Thoracic aorta (tissue), 2 donors: ENCODE data around the gene UBL4A. TPM values are rescaled to one million over a fixed set of nuclear protein-coding genes. Genes with fewer than 3 reads are reported as not detected.

Experiments
- ATAC-seq: fragments of 150-250 bp; one replicate; pipeline ENCODE4 v1.8.0; 2017; ENCODE audit warnings: low read depth; ENCODE audit not compliant: insufficient number of reproducible peaks, low FRiP score
- DNase-seq: peaks from one replicate; pipeline ENCODE4 v3.0.0-alpha.2; 2020; ENCODE audit warnings: low spot score
- H3K27ac ChIP-seq, 2 donors: fragments of 200-600 bp; sonication (generic); 1 replicate in 1 of 2; 2 replicates in 1 of 2; pipeline ENCODE4 v1.5.1; 2016; ENCODE audit warnings: mild to moderate bottlenecking in 2 of 2, moderate library complexity in 2 of 2
- H3K27me3 ChIP-seq: fragments of 200-600 bp; sonication (generic); replicated peaks from 2 replicates; pipeline ENCODE4 v1.6.0; 2016; ENCODE audit warnings: mild to moderate bottlenecking; ENCODE audit not compliant: insufficient read depth
- H3K36me3 ChIP-seq: fragments of 200-600 bp; sonication (generic); one replicate; pipeline ENCODE4 v1.5.1; 2016
- H3K4me1 ChIP-seq, 2 donors: fragments of 200-600 bp; sonication (generic); 1 replicate in 1 of 2; 2 replicates in 1 of 2; pipeline versions ENCODE4 v1.5.1 to v1.6.0; 2016; ENCODE audit warnings: low read depth in 2 of 2, mild to moderate bottlenecking in 1 of 2; ENCODE audit not compliant: control insufficient read depth in 1 of 2
- H3K4me3 ChIP-seq: fragments of 200-600 bp; sonication (generic); 2 replicates; pipeline ENCODE4 v1.5.1; 2016; ENCODE audit warnings: mild to moderate bottlenecking
- H3K9me3 ChIP-seq: fragments of 200-600 bp; sonication (generic); 2 replicates; pipeline ENCODE4 v1.5.1; 2016
- CTCF ChIP-seq: fragments of 200-600 bp; sonication (generic); IDR thresholded peaks from one replicate; pipeline ENCODE4 v1.5.1; 2019; ENCODE audit warnings: antibody characterized with exemption
- total RNA-seq, 2 donors: library from RNA; depleted of rRNA; stranded (reverse); fragments of >200 nt; gene quantifications; one replicate each; pipeline versions ENCODE4 v1.1.0 to v1.2.3, GENCODE V29; 2016

UBL4A gene
- total RNA-seq, 2 donors from 2014 or later: 28.1 to 67.1 TPM

DNA sequence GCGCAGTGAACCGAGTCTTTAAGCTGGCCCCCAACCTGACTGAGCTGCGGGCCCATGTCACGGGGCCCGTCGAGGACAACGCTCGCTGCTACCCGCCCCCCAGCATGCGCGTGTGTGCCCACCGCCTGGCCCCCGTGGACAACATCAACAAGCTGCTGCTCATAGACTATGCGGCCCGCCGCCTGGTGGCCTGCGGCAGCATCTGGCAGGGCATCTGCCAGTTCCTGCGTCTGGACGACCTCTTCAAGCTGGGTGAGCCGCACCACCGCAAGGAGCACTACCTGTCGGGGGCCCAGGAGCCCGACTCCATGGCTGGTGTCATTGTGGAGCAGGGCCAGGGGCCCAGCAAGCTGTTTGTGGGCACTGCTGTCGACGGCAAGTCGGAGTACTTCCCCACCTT lies 26.1 kb downstream of the UBL4A start:
- H3K4me1 ChIP-seq: peaks cover 0 to 10% of the 10 kb centered on the region in 2 donors
- no peaks in the 10 kb centered on the region for H3K9me3 ChIP-seq
- no peak for ATAC-seq
- peak; percentile 15 for TF ChIP-seq CTCF
- DNase-seq: no peak
- H3K4me3 ChIP-seq: peak overlapping the region; percentile 80
- H3K27ac ChIP-seq: no peak overlapping the region
- no peaks in the 10 kb centered on the region for H3K27me3 ChIP-seq
- peaks cover 5% of the 10 kb centered on the region for H3K36me3 ChIP-seq

GRCh38 chrX:154459832-154460231 lies 26.6 kb downstream of the UBL4A start:
- DNase-seq (no peak), ATAC-seq (no peak)
- H3K36me3 ChIP-seq: peaks cover 3% of the 10 kb centered on the region
- H3K27me3 ChIP-seq: no peaks in the 10 kb centered on the region
- H3K27ac ChIP-seq: peak overlapping the region in 1 of 2 donors; percentile 41
- H3K4me3 ChIP-seq: peak overlapping the region; percentile 80
- TF ChIP-seq CTCF: no peak
- no peaks in the 10 kb centered on the region for H3K9me3 ChIP-seq
- H3K4me1 ChIP-seq: peaks cover 0 to 10% of the 10 kb centered on the region in 2 donors

- DNase-seq (no peak), ATAC-seq (no peak)
- H3K4me3 ChIP-seq: peak overlapping the region; percentile 80
- TF ChIP-seq CTCF: no peak
- H3K27me3 ChIP-seq: no peaks in the 10 kb centered on the region
- no peaks in the 10 kb centered on the region for H3K36me3 ChIP-seq
- peak overlapping the region in 1 of 2 donors; percentile 71 for H3K27ac ChIP-seq
- no peaks in the 10 kb centered on the region for H3K9me3 ChIP-seq
- H3K4me1 ChIP-seq: peaks cover 0 to 10% of the 10 kb centered on the region in 2 donors
Measured at GRCh38 chrX:154458954-154459778, 27.2 kb downstream of the UBL4A start.

DNA sequence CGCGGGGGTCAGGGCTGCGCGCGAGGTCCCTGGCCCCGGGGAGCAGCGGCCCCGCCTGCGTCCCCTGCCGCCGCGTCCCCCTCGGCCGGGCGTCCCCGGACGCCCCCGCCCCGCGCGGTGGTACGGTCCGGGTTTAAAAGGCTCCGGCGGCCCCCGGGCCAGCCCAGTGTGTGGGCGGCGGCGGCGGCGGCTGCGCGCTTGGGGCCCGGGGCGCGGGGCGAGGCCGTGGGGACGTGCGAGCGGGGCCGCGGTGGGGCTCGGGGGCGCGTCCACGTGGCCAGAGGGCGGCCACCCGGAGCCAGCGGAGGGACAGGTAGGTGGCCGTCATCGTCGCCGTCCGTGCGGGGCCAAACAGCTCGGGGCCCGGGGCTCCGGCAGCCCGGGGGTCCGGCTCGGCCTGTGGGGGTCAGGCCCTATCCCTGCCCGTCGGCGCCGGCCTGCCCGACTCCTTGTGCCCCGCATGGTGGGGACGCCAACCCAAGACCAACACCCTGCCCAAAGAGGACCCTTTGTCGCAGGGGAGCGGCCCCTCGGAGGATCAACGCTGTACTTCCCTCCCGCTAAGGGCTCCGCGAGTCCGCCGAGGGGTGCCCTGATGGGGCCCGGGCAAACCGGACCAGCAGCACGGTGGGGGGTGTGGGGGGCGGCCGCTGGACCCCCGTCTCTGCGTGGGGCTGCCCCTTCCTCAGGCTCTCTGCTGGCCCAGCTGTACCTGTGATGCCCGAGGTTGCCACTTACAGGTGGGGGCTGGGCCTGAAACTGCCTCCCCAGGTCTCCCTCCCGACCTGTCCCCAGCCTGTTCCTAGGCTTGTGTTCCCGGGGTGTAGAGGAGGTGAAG lies 28.1 kb downstream of the UBL4A start, which contains the start of gene PLXNA3:
Gene PLXNA3, plus strand, starts transcription at position 166 of the 838 bp plus-strand sequence. CDS start 1,903 bp downstream, outside the sequence.
- Histone ChIP-seq H3K27ac (peak within 1 kb of the TSS in 1 of 2 donors; percentile 71), H3K36me3 (no peaks in the 10 kb centered on the region), H3K27me3 (no peaks in the 10 kb centered on the region), H3K4me1 (peaks cover 0 to 10% of the 10 kb centered on the region in 2 donors), H3K9me3 (no peaks in the 10 kb centered on the region), H3K4me3 (peak within 1 kb of the TSS; percentile 80)
- TF ChIP-seq CTCF: no peak
- DNase-seq (no peak), ATAC-seq (no peak)
